ENCODE measurements around the gene MRPL30. TPM values are rescaled to one million over a fixed set of nuclear protein-coding genes. Genes with fewer than 3 reads are reported as not detected.

Gene MRPL30
- total and polyA plus RNA-seq, 2 of the 8 experiments (the other 6 are each of a cell fraction or from before 2014, with no cell fraction given) = 22.3 to 46.2 TPM

DNA sequence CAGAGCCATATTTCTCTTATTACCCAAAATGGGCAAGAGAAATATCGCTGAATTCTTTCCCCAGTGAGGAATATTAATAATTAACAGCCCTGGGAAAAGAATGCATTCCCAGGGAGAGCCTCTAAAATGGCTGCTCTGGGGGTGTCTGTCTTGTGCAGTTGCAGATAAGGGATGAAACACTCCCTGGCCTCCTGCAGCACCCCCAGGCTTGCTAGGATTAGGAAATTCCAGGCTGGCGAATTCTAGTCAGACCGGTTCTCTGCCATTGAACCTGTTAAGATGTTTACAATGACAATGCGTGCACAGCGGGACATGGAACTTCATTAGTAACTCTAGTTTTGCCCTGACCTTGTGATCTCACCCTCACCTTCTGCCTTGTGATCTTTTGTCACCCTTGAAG is 24.5 kb downstream of the MRPL30 start (continued):
- TF ChIP-seq TEAD4 (IDR thresholded peaks at IDR 0.05; ENCODE audit: low read depth, low read length) (0 out of 2 replicates have a peak, but pooled peaks have one; percentile 27), FOSL1 (IDR thresholded peaks at IDR 0.05; ENCODE audit: insufficient read depth, low read depth, low read length) (no peak)
